Neuronal stem cell (in vitro differentiated cells): ENCODE data around the gene P2RX3.

ENCODE experiments used
- DNase-seq: peaks from one replicate; pipeline ENCODE4 v3.0.0-alpha.2; 2013; ENCODE audit warnings: low spot score
- H2AFZ ChIP-seq: one replicate; pipeline ENCODE4 v1.6.1; 2013; ENCODE audit warnings: mild to moderate bottlenecking, low read length, inconsistent platforms
- H2AK5ac ChIP-seq: 2 replicates; pipeline ENCODE4 v1.6.1; 2013; ENCODE audit warnings: low read depth, mild to moderate bottlenecking, inconsistent platforms, low read length, moderate library complexity, mixed read lengths
- H2BK120ac ChIP-seq: 2 replicates; pipeline ENCODE4 v1.6.1; 2013; ENCODE audit warnings: low read depth, mild to moderate bottlenecking, inconsistent platforms, low read length, moderate library complexity, mixed read lengths
- H2BK12ac ChIP-seq: one replicate; pipeline ENCODE4 v1.6.1; 2013; ENCODE audit warnings: low read length, inconsistent platforms
- H2BK15ac ChIP-seq: 2 replicates; pipeline ENCODE4 v1.6.1; 2013; ENCODE audit warnings: mild to moderate bottlenecking, low read length, inconsistent platforms, mixed read lengths
- H2BK5ac ChIP-seq: one replicate; pipeline ENCODE4 v1.6.1; 2013; ENCODE audit warnings: inconsistent platforms, mild to moderate bottlenecking, low read length, moderate library complexity
- H3K14ac ChIP-seq: one replicate; pipeline ENCODE4 v1.6.1; 2013; ENCODE audit warnings: low read length, inconsistent platforms
- H3K18ac ChIP-seq: 2 replicates; pipeline ENCODE4 v1.6.1; 2013; ENCODE audit warnings: low read length, inconsistent platforms
- H3K23ac ChIP-seq: 2 replicates; pipeline ENCODE4 v1.6.1; 2013; ENCODE audit warnings: low read depth, mild to moderate bottlenecking, mixed read lengths, low read length, inconsistent platforms; ENCODE audit not compliant: poor library complexity
- H3K27ac ChIP-seq: replicated peaks from 3 replicates; pipeline ENCODE4 v1.5.1; 2013; ENCODE audit warnings: low read length, inconsistent platforms
- H3K27me3 ChIP-seq, 3 experiments: 2 replicates each; pipeline ENCODE4 v1.6.1; 2013; ENCODE audit warnings: low read length in 3 of 3, mild to moderate bottlenecking in 2 of 3, inconsistent platforms in 1 of 3, low read depth in 1 of 3, mixed read lengths in 1 of 3, moderate library complexity in 1 of 3; ENCODE audit not compliant: control insufficient read depth in 3 of 3, insufficient read depth in 3 of 3
- H3K36me3 ChIP-seq, 2 donors: replicated peaks in 1 of 2; 2 replicates each; pipeline ENCODE4 v1.6.1; 2013; ENCODE audit warnings: low read length in 2 of 2; ENCODE audit not compliant: control insufficient read depth in 2 of 2, insufficient read depth in 2 of 2
- H3K4ac ChIP-seq: 2 replicates; pipeline ENCODE4 v1.6.1; 2013; ENCODE audit warnings: inconsistent platforms, mild to moderate bottlenecking, low read length, moderate library complexity
- H3K4me1 ChIP-seq, 2 donors: 1 replicate in 1 of 2; 2 replicates in 1 of 2; pipeline ENCODE4 v1.6.1; 2013; ENCODE audit warnings: low read length in 2 of 2, low read depth in 1 of 2; ENCODE audit not compliant: control insufficient read depth in 2 of 2, insufficient read depth in 1 of 2
- H3K4me2 ChIP-seq: one replicate; pipeline ENCODE4 v1.6.1; 2013; ENCODE audit warnings: mild to moderate bottlenecking, low read length, inconsistent platforms; ENCODE audit not compliant: insufficient read depth, poor library complexity, severe bottlenecking
- H3K4me3 ChIP-seq, 2 donors: 2 replicates each; pipeline ENCODE4 v1.5.1; 2013; ENCODE audit warnings: low read length in 2 of 2, mild to moderate bottlenecking in 2 of 2, inconsistent platforms in 1 of 2, moderate library complexity in 1 of 2
- H3K79me1 ChIP-seq: one replicate; pipeline ENCODE4 v1.6.1; 2013; ENCODE audit warnings: low read depth, mild to moderate bottlenecking, inconsistent platforms, low read length, moderate library complexity
- H3K9ac ChIP-seq: one replicate; pipeline ENCODE4 v1.6.1; 2013; ENCODE audit warnings: mild to moderate bottlenecking, low read depth, low read length, inconsistent platforms; ENCODE audit not compliant: poor library complexity
- H3K9me3 ChIP-seq, 2 donors: replicated peaks in 1 of 2; 2 replicates each; pipeline versions ENCODE3 to v1.6.1; 2013; ENCODE audit warnings: low read length in 2 of 2, mild to moderate bottlenecking in 2 of 2, inconsistent platforms in 1 of 2, low read depth in 1 of 2, mixed read lengths in 1 of 2, moderate library complexity in 1 of 2; ENCODE audit not compliant: control insufficient read depth in 2 of 2, insufficient read depth in 1 of 2
- H4K8ac ChIP-seq: one replicate; pipeline ENCODE4 v1.6.1; 2013; ENCODE audit warnings: low read depth, mild to moderate bottlenecking, inconsistent platforms, low read length, moderate library complexity
- H4K91ac ChIP-seq: one replicate; pipeline ENCODE4 v1.6.1; 2013; ENCODE audit warnings: low read length, low read depth, mild to moderate bottlenecking, inconsistent platforms; ENCODE audit not compliant: poor library complexity
- WGBS, 2 donors: extraction: QIAGEN DNeasy Blood & Tissue Kit; methylation state at CpG; one replicate each; pipeline ENCODE4 v1.1.7; 2013; ENCODE audit warnings: missing lambda C conversion rate in 2 of 2, mixed read lengths in 1 of 2; ENCODE audit not compliant: insufficient read length in 2 of 2, insufficient replicate concordance in 1 of 2; ENCODE audit errors: extremely low coverage in 2 of 2; 5-methylcytosine and 5-hydroxymethylcytosine counted together

P2RX3 gene

GRCh38 chr11:57353852-57354251, 15.7 kb downstream of the P2RX3 start:
- Histone ChIP-seq H2BK12ac (no peak overlapping the region), H3K36me3 (no peaks in the 10 kb centered on the region), H2BK15ac (no peak overlapping the region), H3K4ac (no peak overlapping the region), H3K27ac (no peak overlapping the region), H4K8ac (no peak overlapping the region), H3K18ac (no peak overlapping the region), H3K4me2 (no peak overlapping the region), H3K14ac (no peak overlapping the region), H3K9ac (no peak overlapping the region), H3K9me3 (peaks cover 0 to 8% of the 10 kb centered on the region in 2 donors), H2AFZ (peak overlapping the region; percentile 82), H3K79me1 (no peaks in the 10 kb centered on the region), H3K27me3 (peaks cover 0 to 13% (median 0%) of the 10 kb centered on the region in 3 experiments), H3K4me3 (no peak overlapping the region), H4K91ac (no peak overlapping the region), H2AK5ac (no peak overlapping the region), H2BK120ac (no peak overlapping the region), H3K23ac (no peak overlapping the region), H3K4me1 (peaks cover 13 to 15% of the 10 kb centered on the region in 2 donors), H2BK5ac (no peak overlapping the region)
- WGBS, 2 donors: no CpG with 5 or more reads among the region's 4 CpGs
- no peak for DNase-seq

GRCh38 chr11:57354699-57355098, 16.5 kb downstream of the P2RX3 start:
- DNase-seq: no peak
- Histone ChIP-seq H2BK5ac (no peak overlapping the region), H4K8ac (no peak overlapping the region), H3K4me2 (no peak overlapping the region), H2BK120ac (no peak overlapping the region), H2AFZ (no peak overlapping the region), H3K36me3 (no peaks in the 10 kb centered on the region), H3K23ac (no peak overlapping the region), H3K27ac (no peak overlapping the region), H4K91ac (peak overlapping the region; percentile 56), H3K9me3 (peaks cover 0 to 8% of the 10 kb centered on the region in 2 donors), H2BK12ac (peak overlapping the region; percentile 51), H3K4ac (no peak overlapping the region), H2BK15ac (no peak overlapping the region), H3K4me1 (peaks cover 11 to 13% of the 10 kb centered on the region in 2 donors), H3K79me1 (no peaks in the 10 kb centered on the region), H2AK5ac (no peak overlapping the region), H3K14ac (no peak overlapping the region), H3K4me3 (no peak overlapping the region), H3K9ac (no peak overlapping the region), H3K27me3 (peaks cover 0 to 20% (median 0%) of the 10 kb centered on the region in 3 experiments), H3K18ac (peak overlapping the region; percentile 79)
- no CpG with 5 or more reads among the region's 6 CpGs for WGBS, 2 donors

- DNase-seq: no peak
- H2BK12ac ChIP-seq: no peak overlapping the region
- H2AK5ac ChIP-seq: no peak overlapping the region
- H3K14ac ChIP-seq: no peak overlapping the region
- no peak overlapping the region for H2BK5ac ChIP-seq
- H4K91ac ChIP-seq: no peak overlapping the region
- no peaks in the 10 kb centered on the region for H3K36me3 ChIP-seq
- H2BK15ac ChIP-seq: no peak overlapping the region
- H3K4ac ChIP-seq: no peak overlapping the region
- H2AFZ ChIP-seq: peak overlapping the region; percentile 26
- H3K27me3 ChIP-seq: peaks cover 0 to 26% (median 0%) of the 10 kb centered on the region in 3 experiments
- no peak overlapping the region for H3K4me3 ChIP-seq
- peaks cover 11 to 13% of the 10 kb centered on the region in 2 donors for H3K4me1 ChIP-seq
- H4K8ac ChIP-seq: no peak overlapping the region
- H3K9me3 ChIP-seq: peaks cover 0 to 1% of the 10 kb centered on the region in 2 donors
- no peak overlapping the region for H3K27ac ChIP-seq
- no CpG with 5 or more reads among the region's 9 CpGs for WGBS, 2 donors
- H2BK120ac ChIP-seq: no peak overlapping the region
- H3K9ac ChIP-seq: no peak overlapping the region
- H3K18ac ChIP-seq: no peak overlapping the region
- H3K4me2 ChIP-seq: no peak overlapping the region
- no peak overlapping the region for H3K23ac ChIP-seq
- no peaks in the 10 kb centered on the region for H3K79me1 ChIP-seq
Measured at GRCh38 chr11:57356268-57356667, 18.1 kb downstream of the P2RX3 start.

- Histone ChIP-seq H3K36me3 (no peaks in the 10 kb centered on the region), H3K27ac (no peak overlapping the region), H4K8ac (no peak overlapping the region), H3K9me3 (no peaks in the 10 kb centered on the region), H2BK15ac (no peak overlapping the region), H2AK5ac (no peak overlapping the region), H2BK120ac (no peak overlapping the region), H3K9ac (no peak overlapping the region), H2BK12ac (no peak overlapping the region), H2AFZ (no peak overlapping the region), H3K23ac (no peak overlapping the region), H3K79me1 (no peaks in the 10 kb centered on the region), H3K4me1 (peaks cover 11 to 13% of the 10 kb centered on the region in 2 donors), H3K4me3 (no peak overlapping the region), H3K4me2 (no peak overlapping the region), H2BK5ac (no peak overlapping the region), H3K4ac (no peak overlapping the region), H4K91ac (no peak overlapping the region), H3K18ac (no peak overlapping the region), H3K27me3 (peaks cover 0 to 26% (median 0%) of the 10 kb centered on the region in 3 experiments), H3K14ac (no peak overlapping the region)
- no peak for DNase-seq
- no CpG with 5 or more reads among the region's 3 CpGs for WGBS, 2 donors
Measured at GRCh38 chr11:57357310-57357709, 19.2 kb downstream of the P2RX3 start.
